Skeletal muscle satellite cell (primary cell): Measurements from ENCODE around the gene DRAXIN.

ENCODE experiments used
- H3K27me3 ChIP-seq: 2 replicates; pipeline ENCODE4 v1.7.0; 2013; ENCODE audit warnings: low read length; ENCODE audit not compliant: control insufficient read depth, insufficient read depth
- H3K36me3 ChIP-seq: 2 replicates; pipeline ENCODE4 v1.7.0; 2013; ENCODE audit warnings: mild to moderate bottlenecking, control low read depth, low read length; ENCODE audit not compliant: insufficient read depth
- H3K4me1 ChIP-seq: 2 replicates; pipeline ENCODE4 v1.7.0; 2013; ENCODE audit warnings: low read length; ENCODE audit not compliant: control insufficient read depth, insufficient read depth
- H3K4me2 ChIP-seq: 2 replicates; pipeline ENCODE4 v1.7.0; 2013; ENCODE audit warnings: mild to moderate bottlenecking, low read length
- H3K4me3 ChIP-seq: 2 replicates; pipeline ENCODE4 v1.7.0; 2013; ENCODE audit warnings: low read length
- H3K9ac ChIP-seq: 2 replicates; pipeline ENCODE4 v1.7.0; 2013; ENCODE audit warnings: mild to moderate bottlenecking, low read depth, low read length, moderate library complexity
- H3K9me3 ChIP-seq: replicated peaks from 2 replicates; pipeline ENCODE4 v1.7.0; 2013; ENCODE audit warnings: mild to moderate bottlenecking, control low read depth, low read length

The DRAXIN gene

DNA sequence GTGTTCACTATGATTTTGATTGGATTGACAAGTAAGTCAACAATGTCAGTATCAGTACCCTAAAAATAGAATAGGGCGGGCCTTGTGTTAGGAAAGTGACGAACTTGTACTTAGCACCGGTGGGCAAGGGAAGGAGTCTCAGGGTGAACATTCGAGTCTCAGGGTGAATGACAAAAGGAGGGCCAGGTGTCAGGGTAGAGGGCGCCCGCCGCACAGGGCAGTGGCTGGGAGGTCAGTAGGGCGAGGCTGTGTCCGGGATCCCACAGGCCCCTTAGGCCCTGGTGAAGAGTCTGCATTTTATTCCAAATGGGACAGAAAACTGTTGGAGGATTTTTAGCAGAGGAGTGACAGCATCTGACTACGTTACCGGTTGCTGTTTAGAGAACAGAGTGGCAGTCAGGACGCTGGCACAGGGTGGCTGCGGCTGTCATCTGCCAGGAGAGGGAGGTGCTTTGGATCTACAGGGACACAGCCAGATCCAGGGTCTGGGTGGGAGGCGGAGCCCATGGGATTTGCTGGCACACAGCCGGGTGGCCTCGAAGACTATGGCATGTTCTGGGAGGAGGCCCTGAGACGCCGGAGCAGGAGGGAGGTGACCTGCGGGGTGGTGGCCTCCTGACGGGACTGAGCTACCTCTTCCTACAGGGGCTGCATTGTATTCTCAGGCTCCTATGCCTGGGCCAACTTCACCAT lies 55.4 kb downstream of the DRAXIN start:
- no peak overlapping the region for H3K4me2 ChIP-seq
- no peak overlapping the region for H3K4me3 ChIP-seq
- no peaks in the 10 kb centered on the region for H3K4me1 ChIP-seq
- H3K9me3 ChIP-seq, result no peaks in the 10 kb centered on the region
- H3K27me3 ChIP-seq, result no peaks in the 10 kb centered on the region
- no peak overlapping the region for H3K9ac ChIP-seq
- H3K36me3 ChIP-seq, result peaks cover 29% of the 10 kb centered on the region

DNA sequence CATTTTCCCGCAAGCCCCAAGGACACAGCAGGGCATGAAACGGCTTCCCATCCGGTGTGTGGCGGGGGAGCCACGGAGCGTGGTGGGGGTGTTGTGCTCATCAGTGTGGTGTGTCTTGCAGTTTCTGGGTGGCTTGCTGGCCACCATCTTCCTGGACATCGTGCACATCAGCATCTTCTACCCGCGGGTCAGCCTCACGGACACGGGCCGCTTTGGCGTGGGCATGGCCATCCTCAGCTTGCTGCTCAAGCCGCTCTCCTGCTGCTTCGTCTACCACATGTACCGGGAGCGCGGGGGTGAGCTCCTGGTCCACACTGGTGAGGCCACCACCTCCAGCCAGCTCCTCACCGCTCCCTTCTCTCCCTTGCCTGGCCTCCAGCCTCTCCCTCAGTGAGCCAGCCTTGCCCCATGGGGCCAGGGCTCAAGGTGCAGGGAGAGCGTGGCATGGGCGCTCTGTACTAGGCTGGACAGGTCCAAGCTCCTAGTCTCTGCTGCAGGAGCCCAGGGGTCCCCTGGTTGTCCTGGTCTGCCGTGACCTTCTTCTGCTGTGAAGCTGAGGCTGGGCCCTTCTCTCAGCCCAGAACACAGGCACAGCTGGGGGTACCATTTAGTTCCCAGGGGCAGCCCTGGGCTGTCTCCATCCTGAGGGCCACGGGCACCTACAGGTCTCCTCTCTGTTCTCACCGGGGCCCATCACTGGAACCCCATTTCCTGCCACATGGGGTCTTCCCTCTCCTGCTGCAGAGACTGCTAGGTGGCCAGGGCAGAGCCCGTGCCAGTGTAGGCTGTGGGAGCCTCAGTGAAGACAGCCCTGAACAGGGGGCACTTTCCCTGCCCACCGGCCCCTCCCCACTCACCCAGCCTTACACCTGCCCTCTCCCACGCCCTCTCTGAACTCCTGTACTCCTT lies 57.0 kb downstream of the DRAXIN start:
- Histone ChIP-seq H3K4me1 (no peaks in the 10 kb centered on the region), H3K9me3 (no peaks in the 10 kb centered on the region), H3K4me2 (no peak overlapping the region), H3K36me3 (peaks cover 29% of the 10 kb centered on the region), H3K4me3 (no peak overlapping the region), H3K9ac (no peak overlapping the region), H3K27me3 (peaks cover 7% of the 10 kb centered on the region)

DNA sequence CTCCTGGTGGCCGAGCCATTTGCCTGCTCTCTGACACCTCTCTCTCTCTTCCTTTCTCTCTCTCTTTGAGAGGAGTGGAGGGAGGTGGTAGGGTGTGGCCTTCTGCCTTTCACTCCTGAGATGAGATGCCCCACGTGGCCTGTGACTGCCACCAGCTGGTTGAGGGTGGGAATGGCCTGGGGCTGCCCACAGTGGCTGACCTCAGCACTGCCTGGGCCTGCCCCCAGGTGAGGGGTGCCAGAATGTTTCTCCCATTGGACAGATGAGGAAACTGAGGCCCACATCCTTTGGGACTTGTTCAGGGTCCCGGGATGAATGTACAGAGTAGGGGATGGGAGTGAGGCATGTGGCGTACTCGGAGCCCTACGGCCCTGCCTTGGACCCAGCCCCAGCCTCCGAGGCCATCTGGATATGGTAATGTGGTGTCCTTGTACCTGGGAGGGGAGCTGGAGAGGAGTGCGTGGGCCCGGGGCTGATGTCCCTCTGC lies 57.7 kb downstream of the DRAXIN start:
- Histone ChIP-seq H3K27me3 (peaks cover 7% of the 10 kb centered on the region), H3K4me2 (no peak overlapping the region), H3K9me3 (no peaks in the 10 kb centered on the region), H3K4me1 (no peaks in the 10 kb centered on the region), H3K36me3 (peaks cover 29% of the 10 kb centered on the region), H3K9ac (no peak overlapping the region), H3K4me3 (no peak overlapping the region)

DNA sequence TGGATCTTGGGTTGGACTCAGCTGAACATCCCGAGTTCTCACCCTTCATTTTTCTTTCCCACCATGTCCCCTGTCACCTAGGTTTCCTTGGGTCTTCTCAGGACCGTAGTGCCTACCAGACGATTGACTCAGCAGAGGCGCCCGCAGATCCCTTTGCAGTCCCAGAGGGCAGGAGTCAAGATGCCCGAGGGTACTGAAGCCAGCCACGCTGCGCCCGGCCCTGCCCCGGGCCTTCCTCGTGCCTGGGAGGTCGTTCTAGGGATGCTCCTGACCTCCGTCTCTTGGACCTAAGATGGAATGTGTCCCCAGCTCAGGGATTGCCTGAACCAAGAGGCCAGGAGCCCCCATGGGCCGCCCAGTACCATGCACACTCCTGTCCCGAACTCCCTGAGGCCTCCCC lies 58.5 kb downstream of the DRAXIN start:
- peaks cover 29% of the 10 kb centered on the region for H3K36me3 ChIP-seq
- H3K4me1 ChIP-seq, result no peaks in the 10 kb centered on the region
- H3K9me3 ChIP-seq, result no peaks in the 10 kb centered on the region
- no peak overlapping the region for H3K9ac ChIP-seq
- no peak overlapping the region for H3K4me2 ChIP-seq
- H3K27me3 ChIP-seq, result peaks cover 7% of the 10 kb centered on the region
- no peak overlapping the region for H3K4me3 ChIP-seq

DNA sequence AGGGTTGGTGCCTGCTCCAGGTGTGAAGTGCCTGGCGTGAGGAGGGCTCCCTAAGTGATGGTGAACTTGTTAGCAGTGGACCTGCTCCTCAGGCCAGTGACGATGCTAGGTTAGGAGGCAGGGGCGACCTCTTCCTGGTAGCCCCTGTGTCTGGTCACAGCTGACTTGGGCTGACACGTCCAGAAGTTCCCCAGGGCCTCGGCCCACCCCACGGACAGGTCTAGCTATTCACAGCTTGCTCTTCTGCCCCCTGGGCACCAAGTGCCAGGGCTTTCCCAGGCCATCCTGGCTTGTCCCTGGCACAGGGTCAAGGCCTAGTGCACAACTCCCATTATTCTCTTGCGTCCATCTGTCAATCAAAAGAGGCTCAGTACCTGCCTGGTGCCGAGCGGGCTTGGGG lies 59.6 kb downstream of the DRAXIN start:
- Histone ChIP-seq H3K4me2 (no peak overlapping the region), H3K9me3 (no peaks in the 10 kb centered on the region), H3K36me3 (peaks cover 27% of the 10 kb centered on the region), H3K9ac (no peak overlapping the region), H3K27me3 (peaks cover 7% of the 10 kb centered on the region), H3K4me1 (no peaks in the 10 kb centered on the region), H3K4me3 (no peak overlapping the region)

DNA sequence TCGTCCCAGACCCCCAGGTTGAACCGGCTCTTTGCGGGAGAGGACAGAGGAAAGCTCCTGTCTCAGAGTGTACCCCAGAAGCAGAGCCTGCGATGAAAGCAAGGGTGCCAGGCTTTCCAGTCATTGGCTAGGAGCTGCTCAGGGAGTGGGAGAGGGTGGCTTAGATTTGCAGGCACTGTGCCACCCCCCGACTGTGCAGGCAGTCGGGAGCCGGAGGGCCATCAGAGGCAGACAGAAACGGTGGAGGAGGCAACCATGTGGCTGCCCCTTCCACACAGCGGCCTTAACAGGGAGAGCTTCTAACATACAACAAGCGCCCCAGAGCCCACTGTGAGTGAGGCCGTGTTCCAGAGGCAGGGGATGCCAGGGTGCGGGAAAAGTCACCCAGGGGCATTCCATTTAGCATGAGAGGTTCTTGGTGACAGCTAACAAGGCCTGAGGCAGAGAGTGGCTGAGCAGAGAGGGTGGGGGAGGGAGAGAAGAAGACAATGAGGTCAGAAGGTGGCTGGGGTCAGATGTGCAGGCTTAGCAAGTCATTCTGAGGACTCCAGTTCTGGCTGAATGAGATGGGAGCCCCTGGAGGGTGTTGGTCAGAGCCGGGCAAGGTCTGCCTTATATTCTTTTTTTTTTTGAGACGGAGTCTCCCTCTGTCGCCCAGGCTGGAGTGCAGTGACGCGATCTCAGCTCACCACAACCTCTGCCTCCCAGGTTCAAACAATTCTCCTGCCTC lies 61.0 kb downstream of the DRAXIN start:
- Histone ChIP-seq H3K27me3 (peaks cover 7% of the 10 kb centered on the region), H3K9ac (no peak overlapping the region)

DNA sequence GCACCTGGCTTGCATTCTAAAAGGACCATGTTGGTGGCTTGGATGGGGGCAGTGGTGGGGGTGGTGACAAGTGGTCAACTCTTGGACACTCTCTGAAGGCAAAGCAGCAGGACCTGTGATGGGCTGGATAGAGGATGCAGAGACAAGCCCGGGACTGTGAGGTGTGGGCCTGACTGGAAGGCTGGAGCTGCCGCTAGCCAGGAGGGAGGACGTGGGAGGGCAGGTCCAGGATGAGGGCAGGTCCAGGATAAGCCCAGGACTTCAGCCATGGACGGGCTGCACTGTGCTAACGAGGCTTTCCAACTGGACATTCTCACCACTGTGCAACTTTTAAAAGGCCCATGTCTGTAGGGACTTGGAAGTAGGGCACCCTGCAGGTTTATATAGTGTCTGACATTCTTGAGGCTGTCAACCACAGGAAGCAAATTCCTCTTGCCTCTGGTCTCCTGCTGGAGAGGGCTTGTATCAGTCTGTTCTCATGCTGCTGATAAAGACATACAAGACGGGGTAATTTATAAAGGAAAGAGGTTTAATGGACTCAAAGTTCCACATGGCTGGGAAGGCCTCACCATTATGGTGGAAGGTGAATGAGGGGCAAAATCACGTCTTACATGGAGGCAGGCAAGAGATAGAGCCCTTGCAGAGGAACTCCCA lies 62.2 kb downstream of the DRAXIN start:
- H3K4me1 ChIP-seq, result no peaks in the 10 kb centered on the region
- no peak overlapping the region for H3K9ac ChIP-seq
- H3K4me2 ChIP-seq, result no peak overlapping the region
- peaks cover 7% of the 10 kb centered on the region for H3K27me3 ChIP-seq
- no peaks in the 10 kb centered on the region for H3K9me3 ChIP-seq
- H3K36me3 ChIP-seq, result peaks cover 16% of the 10 kb centered on the region
- H3K4me3 ChIP-seq, result no peak overlapping the region

More for the DNA sequence above, 61.0 kb downstream of the DRAXIN start:
- no peak overlapping the region for H3K4me2 ChIP-seq
- no peaks in the 10 kb centered on the region for H3K9me3 ChIP-seq
- H3K4me3 ChIP-seq, result no peak overlapping the region
- peaks cover 22% of the 10 kb centered on the region for H3K36me3 ChIP-seq
- H3K4me1 ChIP-seq, result no peaks in the 10 kb centered on the region

DNA sequence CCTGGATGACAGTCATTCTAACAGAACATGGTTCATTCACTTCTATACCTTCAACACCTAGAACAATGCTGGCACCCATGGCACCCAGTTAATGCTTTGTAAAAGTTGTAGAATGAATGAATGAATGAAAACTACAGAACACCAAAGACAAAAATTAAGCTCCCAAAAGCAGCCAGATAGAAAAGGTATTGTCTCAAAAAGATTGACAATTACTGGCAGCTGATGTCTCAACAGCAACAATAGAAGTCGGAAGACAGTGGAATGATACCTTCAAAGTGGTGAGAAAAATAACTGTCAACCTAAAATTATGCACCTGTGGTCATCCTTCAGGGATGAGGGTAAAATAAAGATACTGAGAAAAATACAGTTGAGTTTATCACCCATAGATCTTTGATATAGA lies 65.5 kb downstream of the DRAXIN start:
- no peak overlapping the region for H3K9ac ChIP-seq
- H3K27me3 ChIP-seq, result peaks cover 19% of the 10 kb centered on the region
- no peaks in the 10 kb centered on the region for H3K4me1 ChIP-seq
- no peak overlapping the region for H3K4me2 ChIP-seq
- H3K9me3 ChIP-seq, result no peaks in the 10 kb centered on the region
- H3K36me3 ChIP-seq, result no peaks in the 10 kb centered on the region
- H3K4me3 ChIP-seq, result no peak overlapping the region

DNA sequence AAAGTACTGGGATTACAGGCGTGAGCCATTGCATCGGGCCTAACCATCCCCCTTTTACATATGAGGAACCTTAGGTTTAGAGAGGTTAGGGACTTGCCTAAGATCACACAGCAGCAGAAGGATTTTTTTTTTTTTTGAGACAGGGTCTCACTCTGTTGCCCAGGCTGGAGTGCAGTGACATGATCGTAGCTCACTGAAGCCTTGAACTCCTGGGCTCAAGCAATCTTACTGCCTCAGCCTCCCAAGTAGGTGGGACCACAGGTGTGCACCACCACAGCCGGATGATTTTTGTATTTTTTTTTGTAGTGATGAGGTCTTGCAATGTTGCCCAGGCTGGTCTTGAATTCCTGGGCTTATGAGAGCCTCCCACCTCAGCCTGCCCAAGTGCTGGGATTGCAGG lies 68.3 kb downstream of the DRAXIN start:
- H3K9ac ChIP-seq, result no peak overlapping the region
- H3K27me3 ChIP-seq, result peaks cover 22% of the 10 kb centered on the region
- no peaks in the 10 kb centered on the region for H3K36me3 ChIP-seq
- no peak overlapping the region for H3K4me2 ChIP-seq
- H3K4me1 ChIP-seq, result no peaks in the 10 kb centered on the region
- H3K4me3 ChIP-seq, result no peak overlapping the region
- H3K9me3 ChIP-seq, result no peaks in the 10 kb centered on the region

DNA sequence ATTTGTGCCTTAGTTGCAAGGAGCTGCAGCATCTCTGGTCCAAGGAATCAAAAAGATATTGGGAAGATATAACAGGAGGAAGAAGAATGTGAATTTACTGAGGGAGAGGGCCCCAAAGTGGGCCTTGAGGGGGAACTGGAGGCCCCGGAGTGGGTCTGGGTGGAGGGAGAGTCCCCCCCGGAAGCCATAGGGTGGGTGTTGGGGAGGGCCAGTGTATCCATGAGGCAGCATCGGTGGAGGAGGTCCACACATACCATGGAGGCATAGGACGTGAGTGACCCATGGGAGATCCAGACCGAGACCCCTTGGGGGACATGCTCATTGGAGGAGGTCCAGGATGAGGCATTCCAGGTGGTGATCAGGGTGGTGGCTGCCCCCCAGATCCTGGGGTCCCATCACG lies 69.8 kb downstream of the DRAXIN start:
- no peak overlapping the region for H3K4me2 ChIP-seq
- H3K9me3 ChIP-seq, result no peaks in the 10 kb centered on the region
- H3K9ac ChIP-seq, result no peak overlapping the region
- H3K4me1 ChIP-seq, result no peaks in the 10 kb centered on the region
- peaks cover 22% of the 10 kb centered on the region for H3K27me3 ChIP-seq
- H3K36me3 ChIP-seq, result no peaks in the 10 kb centered on the region
- H3K4me3 ChIP-seq, result no peak overlapping the region

DNA sequence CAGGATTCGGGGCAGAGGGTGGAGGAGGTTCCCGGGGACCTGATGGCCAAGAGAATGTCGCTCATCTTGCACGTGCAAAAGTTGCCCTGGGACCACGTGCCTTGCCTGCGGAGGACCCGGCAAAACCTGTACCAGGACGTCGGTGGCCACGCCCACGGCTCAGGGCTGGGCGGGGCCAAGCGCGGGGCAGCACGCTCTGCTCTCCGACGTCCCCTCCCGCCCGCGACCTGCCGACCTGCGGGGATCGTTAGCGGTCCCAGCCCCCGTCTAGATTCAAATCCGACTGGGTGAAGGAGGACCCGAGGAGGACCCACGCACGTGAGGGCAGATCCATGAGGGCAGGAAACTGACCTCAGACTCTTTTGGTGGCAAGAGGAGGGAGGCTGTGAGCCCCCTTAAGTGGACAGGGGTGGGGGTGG lies 70.5 kb downstream of the DRAXIN start, which contains the start of gene C1orf167:
Gene C1orf167, plus strand, starts transcription at position 206 of the 419 bp plus-strand sequence. CDS start 2,208 bp downstream, outside the sequence.
- H3K4me1 ChIP-seq, result no peaks in the 10 kb centered on the region
- H3K4me2 ChIP-seq, result peak within 1 kb of the TSS; percentile 33
- H3K9me3 ChIP-seq, result no peaks in the 10 kb centered on the region
- no peak within 1 kb of the TSS for H3K9ac ChIP-seq
- H3K36me3 ChIP-seq, result no peaks in the 10 kb centered on the region
- no peak within 1 kb of the TSS for H3K4me3 ChIP-seq
- H3K27me3 ChIP-seq, result peaks cover 25% of the 10 kb centered on the region
